Activated naive CD4-positive, alpha-beta T cell treated with anti-CD3 and anti-CD28 coated beads for 36 hours (primary cell): ENCODE data around the gene IL7R. TPM values are rescaled to one million over a fixed set of nuclear protein-coding genes. Genes with fewer than 3 reads are reported as not detected.
A peak's percentile ranks its signal among the peaks of the same experiment; 100 is the strongest.

Source experiments
- CTCF ChIA-PET: fragments of 350-600 bp; sonication (Branson Sonifier 250); formaldehyde crosslinking; loops from one replicate; lab custom pipeline; 2021; ENCODE audit warnings: antibody characterized with exemption; lab: Charles Lee
- DNase-seq: peaks from one replicate; pipeline ENCODE4 v3.0.0-alpha.2; 2020
- H3K27ac Mint-ChIP-seq: one replicate; pipeline ENCODE4 v1.8.0; 2021; ENCODE audit warnings: mild to moderate bottlenecking, mixed read lengths
- H3K27me3 Mint-ChIP-seq: one replicate; pipeline ENCODE4 v1.8.0; 2021; ENCODE audit warnings: low read depth, mixed read lengths
- H3K36me3 Mint-ChIP-seq: one replicate; pipeline ENCODE4 v1.8.0; 2021; ENCODE audit warnings: low read depth, mixed read lengths
- H3K4me1 Mint-ChIP-seq: one replicate; pipeline ENCODE4 v1.8.0; 2021; ENCODE audit warnings: low read depth, mixed read lengths
- H3K4me3 Mint-ChIP-seq: one replicate; pipeline ENCODE4 v1.8.0; 2021; ENCODE audit warnings: mild to moderate bottlenecking, moderate library complexity, mixed read lengths
- H3K9me3 Mint-ChIP-seq: one replicate; pipeline ENCODE4 v1.8.0; 2021; ENCODE audit warnings: mixed read lengths
- intact Hi-C: fragments of 100-400 bp; cut with micrococcal nuclease; formaldehyde crosslinking; loops from one replicate; pipeline ENCODE4 v1.15.1; 2023
- total RNA-seq, 2 experiments: library from RNA; stranded (reverse); gene quantifications; one replicate each; pipeline ENCODE4 v1.2.3, GENCODE V29; 2021

The IL7R gene
- total RNA-seq, 2 experiments from 2014 or later: 144 to 147 TPM

DNA sequence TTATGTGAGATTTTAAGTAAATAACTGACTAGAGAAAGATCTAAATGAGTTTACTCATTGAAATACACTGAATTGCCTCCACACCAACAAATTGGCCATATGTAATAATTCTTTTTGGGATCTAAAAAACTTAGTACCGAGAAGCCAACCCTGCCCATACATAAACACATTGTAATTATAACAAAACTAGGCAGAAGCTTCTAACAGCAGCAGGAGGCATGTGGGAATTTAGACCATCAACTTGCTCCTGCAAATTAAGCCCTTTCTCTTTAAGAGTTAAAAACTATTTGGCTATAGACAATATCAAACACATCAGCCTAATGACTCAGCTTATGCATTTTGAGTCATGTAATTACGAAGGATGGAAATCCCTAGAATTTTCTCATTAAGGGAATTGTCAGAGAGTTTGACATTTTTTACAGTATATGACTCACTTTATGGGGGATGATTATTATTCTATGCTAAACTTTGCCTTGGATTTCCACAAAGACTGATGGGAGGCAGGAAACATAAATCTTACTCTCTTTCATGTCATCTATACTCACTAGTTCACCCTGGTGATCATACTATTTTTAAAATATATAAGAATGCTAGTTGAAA is 1.0 kb downstream of the IL7R start:
- Mint-ChIP-seq H3K4me1 (peaks cover 57% of the 10 kb centered on the region), H3K4me3 (peak overlapping the region; percentile 91), H3K36me3 (peaks cover 92% of the 10 kb centered on the region), H3K27ac (peak overlapping the region; percentile 100), H3K9me3 (no peaks in the 10 kb centered on the region), H3K27me3 (no peaks in the 10 kb centered on the region)
- intact Hi-C loops: loop anchor here (1.0 to 10.0 kb wide), 12 partner anchors 27 to 1017 kb away; partner anchors contain the start of genes DNAJC21, NADK2 and NIPBL
- CTCF ChIA-PET: interaction anchor here (1.4 to 14.8 kb wide), 10 partner anchors 21 to 206 kb away, joined by 3 to 163 read pairs (median 12); no protein-coding TSS in a partner anchor
- no peak for DNase-seq

- peaks cover 91% of the 10 kb centered on the region for H3K36me3 Mint-ChIP-seq
These were observed 2.5 kb downstream of the IL7R start for GRCh38 chr5:35859101-35859661.

DNA sequence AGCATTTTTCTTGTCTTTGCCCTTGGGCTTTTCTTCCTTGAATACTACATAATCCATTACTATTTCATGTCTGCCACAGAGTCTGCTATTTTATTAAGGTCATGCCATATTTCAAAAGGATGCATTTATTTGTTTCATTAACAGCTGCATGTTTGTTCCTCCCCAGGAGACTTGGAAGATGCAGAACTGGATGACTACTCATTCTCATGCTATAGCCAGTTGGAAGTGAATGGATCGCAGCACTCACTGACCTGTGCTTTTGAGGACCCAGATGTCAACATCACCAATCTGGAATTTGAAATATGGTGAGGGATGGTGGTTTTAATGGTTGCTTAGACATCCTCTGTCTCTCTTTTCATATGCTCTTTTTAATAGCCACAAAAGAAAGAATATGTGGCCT is 4.0 kb downstream of the IL7R start:
- CTCF ChIA-PET: interaction anchor here (1.0 to 14.8 kb wide), 4 partner anchors 38 to 80 kb away, joined by 3 to 163 read pairs (median 12); no protein-coding TSS in a partner anchor
- H3K4me1 Mint-ChIP-seq: peaks cover 69% of the 10 kb centered on the region
- no peak for DNase-seq
- peaks cover 3% of the 10 kb centered on the region for H3K9me3 Mint-ChIP-seq
- H3K27me3 Mint-ChIP-seq: no peaks in the 10 kb centered on the region
- peak overlapping the region; percentile 81 for H3K4me3 Mint-ChIP-seq
- H3K27ac Mint-ChIP-seq: peak overlapping the region; percentile 100
- peaks cover 90% of the 10 kb centered on the region for H3K36me3 Mint-ChIP-seq
- intact Hi-C loops: no loop called here

More at GRCh38 chr5:35859101-35859661, 2.5 kb downstream of the IL7R start:
- H3K27ac Mint-ChIP-seq: peak overlapping the region; percentile 100
- no peaks in the 10 kb centered on the region for H3K27me3 Mint-ChIP-seq
- peaks cover 70% of the 10 kb centered on the region for H3K4me1 Mint-ChIP-seq
- DNase-seq: no peak
- H3K4me3 Mint-ChIP-seq: peak overlapping the region; percentile 81
- intact Hi-C loops: loop anchor here (5.0 to 10.0 kb wide), 3 partner anchors 383 to 1016 kb away; partner anchors contain the start of genes DNAJC21, NADK2 and NIPBL
- H3K9me3 Mint-ChIP-seq: no peaks in the 10 kb centered on the region
- CTCF ChIA-PET: interaction anchor here (0.9 to 14.8 kb wide), 15 partner anchors 8 to 208 kb away, joined by 3 to 163 read pairs (median 7); no protein-coding TSS in a partner anchor

DNA sequence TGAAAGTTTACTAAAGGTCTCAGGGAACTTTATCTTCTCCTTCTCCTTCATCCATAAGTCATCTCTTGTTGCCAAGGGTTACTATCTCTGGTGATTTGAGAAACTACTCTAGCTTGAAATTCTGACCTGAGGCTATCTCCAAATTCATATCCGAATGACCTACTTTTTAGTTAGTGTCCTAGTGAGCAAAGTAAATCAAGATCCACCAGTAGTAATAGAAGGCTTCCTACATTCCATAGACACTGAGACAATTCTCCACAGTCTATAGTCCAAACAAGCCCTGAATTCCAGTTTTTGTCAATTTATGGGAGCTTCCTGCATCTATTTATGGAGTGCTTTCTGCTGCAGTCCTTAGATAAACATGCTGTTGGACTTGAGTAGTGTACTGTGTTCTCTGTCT is 5.0 kb downstream of the IL7R start:
- peak overlapping the region; percentile 81 for H3K4me3 Mint-ChIP-seq
- intact Hi-C loops: no loop called here
- no peaks in the 10 kb centered on the region for H3K27me3 Mint-ChIP-seq
- H3K27ac Mint-ChIP-seq: peak overlapping the region; percentile 100
- CTCF ChIA-PET: interaction anchor here (0.9 to 14.8 kb wide), 10 partner anchors 9 to 211 kb away, joined by 3 to 163 read pairs (median 6); no protein-coding TSS in a partner anchor
- H3K4me1 Mint-ChIP-seq: peaks cover 69% of the 10 kb centered on the region
- H3K9me3 Mint-ChIP-seq: peaks cover 3% of the 10 kb centered on the region
- DNase-seq: no peak
- H3K36me3 Mint-ChIP-seq: peaks cover 89% of the 10 kb centered on the region

DNA sequence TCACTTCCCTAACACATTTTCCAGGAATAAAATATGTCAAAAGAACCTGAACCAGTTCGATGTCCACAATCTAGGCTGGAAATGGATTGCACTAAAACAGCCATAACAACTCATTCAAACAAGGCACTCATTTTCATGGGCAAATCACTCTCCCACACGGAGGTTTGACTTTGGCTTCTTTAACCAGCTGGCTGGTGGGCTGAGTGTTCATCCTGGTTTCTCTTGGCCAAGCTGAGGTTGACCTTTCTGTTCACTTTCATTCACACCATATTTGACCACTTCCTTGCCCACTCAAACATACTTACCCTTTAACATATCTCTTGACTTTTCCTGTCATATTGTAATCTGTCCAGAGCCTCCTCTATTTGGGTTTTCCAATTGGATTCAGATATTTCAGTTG is 5.4 kb downstream of the IL7R start:
- no peak for DNase-seq
- intact Hi-C loops: no loop called here
- H3K9me3 Mint-ChIP-seq: peaks cover 3% of the 10 kb centered on the region
- H3K27ac Mint-ChIP-seq: peak overlapping the region; percentile 100
- peaks cover 88% of the 10 kb centered on the region for H3K36me3 Mint-ChIP-seq
- H3K4me1 Mint-ChIP-seq: peaks cover 68% of the 10 kb centered on the region
- CTCF ChIA-PET: interaction anchor here (0.9 to 14.8 kb wide), 11 partner anchors 10 to 211 kb away, joined by 3 to 163 read pairs (median 6); no protein-coding TSS in a partner anchor
- peak overlapping the region; percentile 81 for H3K4me3 Mint-ChIP-seq
- no peaks in the 10 kb centered on the region for H3K27me3 Mint-ChIP-seq

- H3K27me3 Mint-ChIP-seq: no peaks in the 10 kb centered on the region
- CTCF ChIA-PET: interaction anchor here (1.0 to 14.8 kb wide), 14 partner anchors 17 to 212 kb away, joined by 3 to 163 read pairs (median 5); no protein-coding TSS in a partner anchor
- H3K4me3 Mint-ChIP-seq: peak overlapping the region; percentile 81
- H3K36me3 Mint-ChIP-seq: peaks cover 86% of the 10 kb centered on the region
- intact Hi-C loops: loop anchor here (1.0 kb wide), 1 partner anchor 21 kb away; no protein-coding TSS in a partner anchor
- peaks cover 71% of the 10 kb centered on the region for H3K4me1 Mint-ChIP-seq
- peaks cover 3% of the 10 kb centered on the region for H3K9me3 Mint-ChIP-seq
- DNase-seq: peak; percentile 50
- H3K27ac Mint-ChIP-seq: peak overlapping the region; percentile 100
These were observed 6.5 kb downstream of the IL7R start for GRCh38 chr5:35863159-35863558.

DNA sequence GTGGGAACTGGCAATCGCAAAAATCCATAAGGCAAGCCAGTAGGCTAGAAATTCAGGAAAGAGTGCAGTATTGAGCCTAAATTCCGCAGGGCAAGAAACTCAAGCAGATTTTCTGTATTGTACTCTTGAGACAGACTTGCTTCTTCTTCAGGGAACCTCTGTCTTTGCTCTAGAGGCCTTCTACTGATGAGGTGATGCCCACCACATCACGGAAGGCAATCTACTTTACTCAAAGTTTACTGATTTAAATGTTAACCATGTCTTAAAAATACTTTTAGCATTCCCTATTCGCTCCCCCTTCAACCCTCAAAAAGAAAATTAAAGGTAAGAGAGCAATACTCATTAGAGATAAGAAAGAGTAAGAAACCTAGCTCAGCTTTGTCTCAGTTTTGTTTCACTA is 11.3 kb downstream of the IL7R start:
- no peak for DNase-seq
- H3K27ac Mint-ChIP-seq: peak overlapping the region; percentile 82
- H3K36me3 Mint-ChIP-seq: peaks cover 83% of the 10 kb centered on the region
- no peak overlapping the region for H3K4me3 Mint-ChIP-seq
- intact Hi-C loops: no loop called here
- CTCF ChIA-PET: interaction anchor here (0.5 to 1.2 kb wide), 4 partner anchors 9 to 821 kb away, joined by 3 read pairs; no protein-coding TSS in a partner anchor
- H3K9me3 Mint-ChIP-seq: peaks cover 7% of the 10 kb centered on the region
- peaks cover 84% of the 10 kb centered on the region for H3K4me1 Mint-ChIP-seq
- H3K27me3 Mint-ChIP-seq: no peaks in the 10 kb centered on the region

DNA sequence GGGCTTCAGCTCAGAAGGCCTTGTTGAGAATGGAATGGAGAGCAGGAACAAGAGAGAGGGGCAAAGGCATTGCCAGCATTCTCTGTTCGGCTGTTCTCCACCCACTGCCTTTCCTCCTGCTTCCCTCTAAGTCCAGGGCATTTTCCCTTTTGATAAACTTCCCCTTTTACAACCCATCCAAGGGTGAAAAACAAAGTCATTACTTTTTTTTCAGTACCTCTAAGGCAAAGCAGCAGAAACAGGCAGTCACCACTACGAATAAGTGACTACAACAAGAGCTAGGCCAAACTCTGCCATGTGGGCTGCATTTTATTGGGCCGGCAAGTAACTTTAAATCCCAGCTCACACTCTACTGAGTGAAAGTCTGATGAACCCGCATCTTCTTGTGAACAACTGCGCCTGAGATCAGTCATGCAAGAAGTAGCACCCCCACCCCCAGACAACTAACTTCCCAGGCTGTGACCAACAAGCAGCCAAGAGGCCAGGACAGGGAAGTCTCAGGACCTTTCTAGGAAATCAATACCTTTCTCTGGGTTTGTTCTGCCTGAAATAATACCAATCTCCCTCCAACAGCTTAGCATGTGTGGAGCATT is 13.1 kb downstream of the IL7R start:
- CTCF ChIA-PET: interaction anchor here (1.5 to 1.6 kb wide), 2 partner anchors 55 to 57 kb away, joined by 6 read pairs; no protein-coding TSS in a partner anchor
- Mint-ChIP-seq H3K27ac (peak overlapping the region; percentile 82), H3K27me3 (no peaks in the 10 kb centered on the region), H3K36me3 (peaks cover 85% of the 10 kb centered on the region), H3K4me1 (peaks cover 86% of the 10 kb centered on the region), H3K9me3 (peaks cover 7% of the 10 kb centered on the region), H3K4me3 (no peak overlapping the region)
- peak; percentile 47 for DNase-seq
- intact Hi-C loops: no loop called here

DNA sequence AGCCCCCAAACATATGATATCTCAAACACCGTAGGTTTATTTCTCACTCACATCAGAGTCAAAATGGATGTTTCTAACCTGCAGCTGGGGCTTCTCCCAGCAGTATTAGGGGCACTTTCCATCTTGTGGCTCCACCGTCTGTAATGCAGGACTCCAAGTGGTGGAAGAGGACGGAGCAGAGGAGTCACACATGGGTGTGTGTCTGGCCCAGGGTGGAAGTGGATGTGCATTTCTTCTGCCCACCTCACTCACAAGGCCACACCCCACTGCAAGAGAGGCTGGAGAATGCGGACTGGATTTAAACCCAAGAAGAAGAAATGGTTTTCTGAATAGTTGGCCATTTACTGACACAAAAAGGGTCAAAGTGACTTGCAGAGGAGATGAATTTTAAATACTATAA is 13.9 kb downstream of the IL7R start:
- peak overlapping the region; percentile 82 for H3K27ac Mint-ChIP-seq
- H3K27me3 Mint-ChIP-seq: no peaks in the 10 kb centered on the region
- CTCF ChIA-PET: interaction anchor here (0.8 to 1.6 kb wide), 4 partner anchors 10 to 91 kb away, joined by 3 to 6 read pairs (median 6); no protein-coding TSS in a partner anchor
- intact Hi-C loops: no loop called here
- H3K36me3 Mint-ChIP-seq: peaks cover 85% of the 10 kb centered on the region
- H3K9me3 Mint-ChIP-seq: peaks cover 4% of the 10 kb centered on the region
- H3K4me1 Mint-ChIP-seq: peaks cover 86% of the 10 kb centered on the region
- no peak overlapping the region for H3K4me3 Mint-ChIP-seq
- no peak for DNase-seq

- Mint-ChIP-seq H3K27me3 (no peaks in the 10 kb centered on the region), H3K36me3 (peaks cover 71% of the 10 kb centered on the region), H3K4me1 (peaks cover 88% of the 10 kb centered on the region), H3K4me3 (no peak overlapping the region), H3K9me3 (no peaks in the 10 kb centered on the region), H3K27ac (peak overlapping the region; percentile 88)
- intact Hi-C loops: loop anchor here (2.0 kb wide), 1 partner anchor 28 kb away; no protein-coding TSS in a partner anchor
- no peak for DNase-seq
- CTCF ChIA-PET: interaction anchor here (1.6 kb wide), 1 partner anchor 50 kb away, joined by 4 read pairs; no protein-coding TSS in a partner anchor
These were observed 19.8 kb downstream of the IL7R start for GRCh38 chr5:35876454-35876853.

DNA sequence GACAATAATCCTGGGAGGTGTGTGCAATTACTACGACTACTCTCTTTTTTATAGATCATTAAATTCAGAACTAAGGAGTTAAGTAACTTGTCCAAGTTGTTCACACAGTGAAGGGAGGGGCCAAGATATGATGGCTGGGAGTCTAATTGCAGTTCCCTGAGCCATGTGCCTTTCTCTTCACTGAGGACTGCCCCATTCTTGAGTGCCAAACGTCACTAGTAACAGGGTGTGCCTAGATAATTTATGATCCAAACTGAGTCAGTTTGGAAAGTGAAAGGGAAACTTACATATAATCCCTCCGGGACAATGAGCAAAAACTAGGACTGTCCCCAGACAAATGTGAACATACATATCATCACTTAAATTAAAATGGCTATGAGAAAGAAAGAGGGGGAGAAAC is 20.2 kb downstream of the IL7R start:
- CTCF ChIA-PET: interaction anchor here (1.6 kb wide), 1 partner anchor 50 kb away, joined by 4 read pairs; no protein-coding TSS in a partner anchor
- peak; percentile 43 for DNase-seq
- no peak overlapping the region for H3K4me3 Mint-ChIP-seq
- peak overlapping the region; percentile 88 for H3K27ac Mint-ChIP-seq
- peaks cover 85% of the 10 kb centered on the region for H3K4me1 Mint-ChIP-seq
- intact Hi-C loops: loop anchor here (1.0 to 2.0 kb wide), 2 partner anchors 28 to 48 kb away; no protein-coding TSS in a partner anchor
- H3K27me3 Mint-ChIP-seq: no peaks in the 10 kb centered on the region
- H3K36me3 Mint-ChIP-seq: peaks cover 66% of the 10 kb centered on the region
- no peaks in the 10 kb centered on the region for H3K9me3 Mint-ChIP-seq
